PC-3 (cell line): ENCODE measurements around the gene TMEM117. TPM values are rescaled to one million over a fixed set of nuclear protein-coding genes. Genes with fewer than 3 reads are reported as not detected.

Experiments
- ATAC-seq: fragments of 200-7000 bp; cut with Tn5 transposase; 2 replicates; pipeline ENCODE4 v1.9.1; 2020; ENCODE audit warnings: mild to moderate bottlenecking, moderate library complexity
- BruUV-seq: library from RNA; stranded (reverse); fragments of 400-500 nt; replicated peaks from 2 replicates; lab custom pipeline; 2021; lab: Mats Ljungman, UMichigan
- CTCF ChIA-PET: fragments of 300-600 bp; sonication (Branson Sonifier 250); formaldehyde crosslinking; loops from one replicate; lab custom pipeline; 2022; ENCODE audit warnings: antibody characterized with exemption; lab: Charles Lee
- POLR2A ChIA-PET: fragments of 300-600 bp; sonication (Branson Sonifier 250); formaldehyde crosslinking; loops from one replicate; lab custom pipeline; 2022; ENCODE audit warnings: antibody characterized with exemption; ENCODE audit not compliant: unreplicated experiment; lab: Charles Lee
- DNase-seq: peaks from one replicate; pipeline ENCODE4 v3.0.0-alpha.2; 2015
- H2AFZ ChIP-seq: fragments of 300-600 bp; sonication (generic); 2 replicates; pipeline ENCODE4 v1.6.0; 2016; ENCODE audit warnings: antibody characterized with exemption, low read length
- H3F3A ChIP-seq: fragments of 300-600 bp; sonication (generic); one replicate; pipeline ENCODE4 v1.6.0; 2017; ENCODE audit warnings: antibody characterized with exemption, low read length, control low read depth, mild to moderate bottlenecking; ENCODE audit not compliant: unreplicated experiment
- H3K27ac ChIP-seq: fragments of 300-600 bp; sonication (generic); 2 replicates; pipeline ENCODE4 v1.5.1; 2016; ENCODE audit warnings: mild to moderate bottlenecking, low read length
- H3K27me3 ChIP-seq: fragments of 300-600 bp; sonication (generic); 2 replicates; pipeline ENCODE4 v1.6.1; 2016; ENCODE audit warnings: low read length, mixed read lengths
- H3K36me3 ChIP-seq: fragments of 300-600 bp; sonication (generic); 2 replicates; pipeline ENCODE4 v1.6.1; 2016; ENCODE audit warnings: low read depth, mixed run types, low read length, mixed read lengths
- H3K4me1 ChIP-seq: fragments of 300-600 bp; sonication (generic); 2 replicates; pipeline ENCODE4 v1.5.1; 2016; ENCODE audit warnings: low read length; ENCODE audit not compliant: insufficient read depth
- H3K4me2 ChIP-seq: fragments of 300-600 bp; sonication (generic); 2 replicates; pipeline ENCODE4 v1.6.0; 2016; ENCODE audit warnings: low read length
- H3K4me3 ChIP-seq: fragments of 300-600 bp; sonication (generic); 2 replicates; pipeline ENCODE4 v1.5.1; 2016; ENCODE audit warnings: mild to moderate bottlenecking, low read length, mixed read lengths
- H3K79me2 ChIP-seq: fragments of 300-600 bp; sonication (generic); 2 replicates; pipeline ENCODE4 v1.6.1; 2017; ENCODE audit warnings: low read length, mixed read lengths
- H3K9ac ChIP-seq: fragments of 300-600 bp; sonication (generic); 2 replicates; pipeline ENCODE4 v1.6.0; 2016; ENCODE audit warnings: mild to moderate bottlenecking, low read length
- H3K9me2 ChIP-seq: fragments of 300-600 bp; sonication (generic); replicated peaks from 2 replicates; pipeline ENCODE4 v1.6.1; 2016; ENCODE audit warnings: mixed run types, low read length, mixed read lengths
- H3K9me3 ChIP-seq: fragments of 300-600 bp; sonication (generic); 2 replicates; pipeline ENCODE4 v1.6.1; 2016; ENCODE audit warnings: low read length, mixed read lengths
- H4K20me1 ChIP-seq: fragments of 300-600 bp; sonication (generic); 2 replicates; pipeline ENCODE4 v1.6.1; 2016; ENCODE audit warnings: low read length, mixed read lengths
- EZH2 ChIP-seq: fragments of 300-600 bp; sonication (generic); IDR thresholded peaks from one replicate; pipeline ENCODE4 v1.6.1; 2017; ENCODE audit warnings: antibody characterized with exemption, mild to moderate bottlenecking, low read length; ENCODE audit not compliant: unreplicated experiment
- EZH2phosphoT487 ChIP-seq: fragments of 300-600 bp; sonication (generic); IDR thresholded peaks from 2 replicates; pipeline ENCODE4 v1.6.1; 2018; ENCODE audit warnings: mild to moderate bottlenecking, antibody characterized with exemption, low read length, borderline replicate concordance
- intact Hi-C: fragments of 100-400 bp; cut with micrococcal nuclease; formaldehyde crosslinking; loops from 2 replicates; pipeline ENCODE4 v1.9.0; 2023
- total RNA-seq: library from RNA; depleted of rRNA; stranded (reverse); fragments of >200 nt; gene quantifications from 2 replicates; pipeline ENCODE4 v1.2.3, GENCODE V29; 2014
- TF ChIP-seq, protein P1 (sequence below): fragments of 300-600 bp; sonication (generic); conservative IDR thresholded peaks from 2 replicates; pipeline ENCODE4 v1.5.1; 2017; ENCODE audit warnings: antibody characterized with exemption, low read depth, mild to moderate bottlenecking, low read length

TMEM117 gene
- total RNA-seq, 1 experiment from 2014 or later = 9.0 TPM

DNA sequence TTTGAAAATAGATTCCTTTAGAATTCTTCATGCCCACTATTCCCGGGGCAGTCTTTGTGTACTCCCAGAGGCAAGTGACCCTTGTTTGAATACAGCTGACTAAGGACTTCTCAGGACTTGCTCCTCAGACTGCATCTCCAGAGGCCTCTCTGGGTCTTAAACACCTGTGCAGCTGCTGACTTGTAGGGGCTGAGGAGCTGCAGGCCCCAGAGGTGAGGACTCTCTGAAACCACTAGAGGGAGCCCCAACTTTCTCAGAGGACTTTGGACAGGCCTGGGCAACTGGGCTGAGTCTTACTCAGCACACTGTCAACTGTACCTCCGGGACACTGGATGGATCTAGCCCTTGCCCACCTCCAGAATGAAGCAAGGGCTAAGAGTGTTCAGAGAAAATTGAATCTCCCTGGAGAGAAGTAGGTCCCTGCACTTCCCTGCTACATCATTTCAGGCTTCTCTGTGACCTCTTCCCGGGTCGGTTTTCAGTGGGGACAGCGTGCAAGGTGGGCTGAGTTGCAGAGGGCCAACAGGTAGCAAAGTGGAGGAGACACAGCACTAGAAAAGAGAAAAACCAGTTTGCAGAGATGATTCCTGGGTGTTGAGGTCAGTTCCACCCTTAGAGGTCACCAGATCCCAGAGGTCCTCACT is 164.6 kb downstream of the TMEM117 start:
- Histone ChIP-seq H4K20me1 (no peaks in the 10 kb centered on the region), H3K79me2 (no peaks in the 10 kb centered on the region), H3K9ac (no peak overlapping the region), H3F3A (no peaks in the 10 kb centered on the region), H3K36me3 (no peaks in the 10 kb centered on the region), H2AFZ (no peak overlapping the region), H3K4me1 (no peaks in the 10 kb centered on the region), H3K4me2 (no peak overlapping the region), H3K27ac (no peak overlapping the region), H3K27me3 (no peaks in the 10 kb centered on the region), H3K9me2 (no peaks in the 10 kb centered on the region), H3K9me3 (no peaks in the 10 kb centered on the region), H3K4me3 (no peak overlapping the region)
- no TSS peak for BruUV-seq
- TF ChIP-seq, protein P1, sequence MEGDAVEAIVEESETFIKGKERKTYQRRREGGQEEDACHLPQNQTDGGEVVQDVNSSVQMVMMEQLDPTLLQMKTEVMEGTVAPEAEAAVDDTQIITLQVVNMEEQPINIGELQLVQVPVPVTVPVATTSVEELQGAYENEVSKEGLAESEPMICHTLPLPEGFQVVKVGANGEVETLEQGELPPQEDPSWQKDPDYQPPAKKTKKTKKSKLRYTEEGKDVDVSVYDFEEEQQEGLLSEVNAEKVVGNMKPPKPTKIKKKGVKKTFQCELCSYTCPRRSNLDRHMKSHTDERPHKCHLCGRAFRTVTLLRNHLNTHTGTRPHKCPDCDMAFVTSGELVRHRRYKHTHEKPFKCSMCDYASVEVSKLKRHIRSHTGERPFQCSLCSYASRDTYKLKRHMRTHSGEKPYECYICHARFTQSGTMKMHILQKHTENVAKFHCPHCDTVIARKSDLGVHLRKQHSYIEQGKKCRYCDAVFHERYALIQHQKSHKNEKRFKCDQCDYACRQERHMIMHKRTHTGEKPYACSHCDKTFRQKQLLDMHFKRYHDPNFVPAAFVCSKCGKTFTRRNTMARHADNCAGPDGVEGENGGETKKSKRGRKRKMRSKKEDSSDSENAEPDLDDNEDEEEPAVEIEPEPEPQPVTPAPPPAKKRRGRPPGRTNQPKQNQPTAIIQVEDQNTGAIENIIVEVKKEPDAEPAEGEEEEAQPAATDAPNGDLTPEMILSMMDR = peak; percentile 82
- TF ChIP-seq EZH2phosphoT487 (no peak), EZH2 (no peak)
- ATAC-seq (peak; percentile 98), DNase-seq (peak; percentile 80)
- CTCF ChIA-PET = interaction anchor here (1.0 kb wide), 1 partner anchor 13 kb away, joined by 3 read pairs; no protein-coding TSS in a partner anchor
- POLR2A ChIA-PET = interaction anchor here (0.5 kb wide), 1 partner anchor 24 kb away, joined by 3 read pairs; no protein-coding TSS in a partner anchor
- intact Hi-C loops = loop anchor here (5.0 kb wide), 1 partner anchor 932 kb away; no protein-coding TSS in a partner anchor

DNA sequence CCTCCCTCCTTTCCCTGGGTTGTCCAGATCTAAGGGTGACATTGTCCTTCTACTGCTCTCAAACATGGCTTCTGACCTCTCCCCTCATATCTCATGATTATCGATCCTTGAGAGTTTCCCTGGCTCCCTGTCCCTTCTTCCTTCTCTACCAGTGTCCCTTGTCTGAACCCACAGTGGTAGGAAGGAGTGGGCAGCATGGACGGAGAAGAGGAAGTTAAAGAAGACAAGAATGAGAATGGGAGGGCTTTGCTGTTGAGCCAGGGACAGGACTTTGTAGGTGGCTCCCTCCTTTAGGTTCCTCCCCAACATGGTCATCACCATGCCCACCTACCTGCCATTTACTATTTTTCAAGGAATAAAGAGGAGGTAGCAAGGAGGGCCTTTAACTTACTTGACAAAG is 166.7 kb downstream of the TMEM117 start:
- Histone ChIP-seq H3K4me3 (no peak overlapping the region), H3K4me1 (no peaks in the 10 kb centered on the region), H4K20me1 (no peaks in the 10 kb centered on the region), H3K9me3 (no peaks in the 10 kb centered on the region), H3K79me2 (no peaks in the 10 kb centered on the region), H3K27ac (no peak overlapping the region), H3K9ac (no peak overlapping the region), H3K4me2 (no peak overlapping the region), H3K27me3 (no peaks in the 10 kb centered on the region), H3K36me3 (no peaks in the 10 kb centered on the region), H3F3A (no peaks in the 10 kb centered on the region), H3K9me2 (no peaks in the 10 kb centered on the region), H2AFZ (no peak overlapping the region)
- TF ChIP-seq EZH2 (no peak), EZH2phosphoT487 (no peak)
- TF ChIP-seq, protein P1 = no peak
- DNase-seq (no peak), ATAC-seq (no peak)
- POLR2A ChIA-PET = no interaction called here
- CTCF ChIA-PET = no interaction called here
- intact Hi-C loops = loop anchor here (5.0 kb wide), 1 partner anchor 930 kb away; no protein-coding TSS in a partner anchor
- no TSS peak for BruUV-seq

DNA sequence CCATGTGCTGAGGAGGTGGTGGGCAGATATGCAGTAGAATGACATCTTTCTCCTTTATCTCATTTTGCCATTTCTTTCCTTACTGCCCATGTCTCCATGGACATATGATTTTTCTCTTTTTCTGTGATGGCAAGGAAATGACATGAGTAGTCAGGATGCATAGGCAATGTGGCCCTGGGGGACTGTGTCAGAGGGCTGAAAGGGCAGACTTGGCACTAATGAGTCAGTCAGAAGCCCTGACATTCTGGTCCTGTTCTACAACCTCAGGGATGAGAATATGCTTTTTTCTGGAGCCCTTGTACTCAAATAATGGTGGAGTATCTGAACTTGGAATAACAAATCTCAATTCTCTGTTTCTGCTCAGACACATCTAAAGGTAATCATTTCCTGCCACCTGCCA is 167.8 kb downstream of the TMEM117 start:
- intact Hi-C loops = loop anchor here (1.0 to 5.0 kb wide), 2 partner anchors 46 to 929 kb away; no protein-coding TSS in a partner anchor
- H3K9me3 ChIP-seq = peaks cover under 1% of the 10 kb centered on the region; the same call in 1 of the 2 replicates
- no peaks in the 10 kb centered on the region for H3K9me2 ChIP-seq
- no peak overlapping the region for H3K27ac ChIP-seq
- DNase-seq (no peak), ATAC-seq (no peak)
- H3K4me1 ChIP-seq = no peaks in the 10 kb centered on the region
- ChIA-PET CTCF (no interaction called here), POLR2A (no interaction called here)
- TF ChIP-seq EZH2 = no peak
- no peak for TF ChIP-seq EZH2phosphoT487
- TF ChIP-seq, protein P1 = no peak
- no peaks in the 10 kb centered on the region for H4K20me1 ChIP-seq
- H3K9ac ChIP-seq = no peak overlapping the region
- no peaks in the 10 kb centered on the region for H3K36me3 ChIP-seq
- no TSS peak for BruUV-seq
- H3F3A ChIP-seq = no peaks in the 10 kb centered on the region
- no peaks in the 10 kb centered on the region for H3K79me2 ChIP-seq
- H3K4me3 ChIP-seq = no peak overlapping the region
- no peak overlapping the region for H2AFZ ChIP-seq
- no peaks in the 10 kb centered on the region for H3K27me3 ChIP-seq
- no peak overlapping the region for H3K4me2 ChIP-seq
